ENCODE measurements around the gene PPP1R9A.

PPP1R9A gene

GRCh38 chr7:95323410-95324129, 416.2 kb downstream of the PPP1R9A start:
- no peak for DNase-seq

GRCh38 chr7:95324431-95324830, 417.0 kb downstream of the PPP1R9A start, which contains the start of gene PON1:
PON1 (minus strand) TSS chr7:95324532; CDS start chr7:95324475, 57 bp downstream.
- peak; percentile 37 to 74 for DNase-seq

DNA sequence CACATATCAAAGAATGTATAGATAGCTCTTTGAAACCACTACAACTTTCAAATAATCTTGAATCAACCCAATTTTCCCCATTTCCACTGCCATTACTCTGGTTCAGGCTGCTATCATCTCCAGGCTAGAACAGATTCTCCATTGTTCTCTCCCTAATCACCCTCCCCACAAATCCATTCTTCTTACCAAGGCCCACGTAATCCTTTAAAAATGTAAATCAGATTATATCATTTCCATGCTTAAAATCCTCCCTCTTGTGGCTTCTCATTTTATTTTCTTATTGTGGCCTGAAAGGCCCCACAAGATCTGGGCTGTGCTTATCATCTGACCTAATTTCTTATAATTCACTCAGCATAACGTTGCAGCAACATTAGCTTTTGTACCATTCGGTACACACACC, 420.0 kb downstream of the PPP1R9A start:
- DNase-seq: no peak

DNA sequence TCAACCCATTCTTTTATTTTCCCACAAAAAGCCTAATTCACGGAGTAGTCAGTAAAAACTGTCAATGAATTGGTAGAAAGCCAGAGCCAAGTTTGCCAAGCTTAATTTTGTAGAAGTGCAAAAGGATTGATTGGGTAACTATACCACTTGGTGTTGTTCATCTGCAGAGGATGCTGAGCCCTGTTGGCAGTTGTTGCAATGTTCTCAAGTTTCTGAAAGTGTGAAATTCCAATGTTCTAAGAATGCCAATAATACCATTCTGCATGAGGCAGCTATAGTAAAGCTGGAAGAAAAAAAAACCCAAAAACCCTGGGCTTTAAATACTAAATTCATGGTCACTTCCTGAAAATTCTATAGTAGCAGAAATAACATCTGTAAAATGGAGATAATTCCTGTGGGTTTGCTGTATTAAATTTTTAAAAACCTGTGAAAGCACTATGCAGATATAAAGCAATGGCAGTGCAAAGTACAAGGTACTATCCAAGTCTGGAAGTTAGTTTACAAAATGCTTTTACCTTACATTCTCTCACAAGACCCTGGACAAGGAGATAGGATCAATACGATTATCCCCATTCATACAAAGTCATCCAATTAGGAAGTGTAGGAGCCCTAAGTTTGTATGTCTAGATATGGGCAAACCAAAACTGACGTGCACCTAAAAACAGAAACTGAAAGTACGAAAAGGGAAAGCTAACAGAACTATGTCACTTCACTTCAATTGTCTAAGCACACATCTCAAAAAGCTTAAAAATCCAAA, 423.0 kb downstream of the PPP1R9A start:
- DNase-seq: no peak

DNA sequence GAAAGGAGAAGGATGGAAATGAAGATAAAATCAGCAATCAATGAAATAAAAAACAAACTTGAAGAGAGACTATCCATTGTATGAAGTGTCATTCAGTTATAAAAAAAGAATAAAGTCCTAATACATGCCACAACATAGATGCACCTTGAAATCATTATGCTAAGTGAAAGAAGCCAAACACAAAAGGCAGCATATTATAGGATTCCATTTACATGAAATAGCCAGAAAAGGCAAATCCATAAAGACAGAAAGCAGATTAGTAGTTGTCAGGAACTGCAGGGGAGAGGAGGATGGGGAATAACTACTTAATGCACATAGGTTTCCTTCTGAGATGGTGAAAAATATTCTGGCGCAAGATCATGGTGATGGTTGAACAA, 423.6 kb downstream of the PPP1R9A start:
- DNase-seq: no peak

- DNase-seq: no peak
Observed at GRCh38 chr7:95334447-95334846, 427.1 kb downstream of the PPP1R9A start.

DNA sequence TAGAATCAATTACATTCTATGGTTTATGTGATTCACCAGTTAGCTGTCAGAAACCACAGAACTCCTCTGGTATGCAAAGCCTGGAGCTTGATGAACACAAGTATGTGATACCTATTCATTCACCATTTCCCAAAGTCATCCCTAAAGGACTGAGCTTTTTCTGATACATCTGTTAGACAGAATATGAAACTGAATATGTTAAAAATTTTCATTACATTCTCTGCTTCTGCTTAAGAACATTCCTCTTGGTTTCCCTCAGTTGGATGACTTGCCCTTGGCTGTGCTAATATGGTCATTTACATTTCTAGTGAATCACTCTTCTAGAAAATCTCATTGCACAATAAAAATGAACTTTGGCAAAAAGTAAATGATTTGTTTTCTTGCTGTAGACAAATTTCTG, 427.7 kb downstream of the PPP1R9A start:
- DNase-seq: no peak

DNA sequence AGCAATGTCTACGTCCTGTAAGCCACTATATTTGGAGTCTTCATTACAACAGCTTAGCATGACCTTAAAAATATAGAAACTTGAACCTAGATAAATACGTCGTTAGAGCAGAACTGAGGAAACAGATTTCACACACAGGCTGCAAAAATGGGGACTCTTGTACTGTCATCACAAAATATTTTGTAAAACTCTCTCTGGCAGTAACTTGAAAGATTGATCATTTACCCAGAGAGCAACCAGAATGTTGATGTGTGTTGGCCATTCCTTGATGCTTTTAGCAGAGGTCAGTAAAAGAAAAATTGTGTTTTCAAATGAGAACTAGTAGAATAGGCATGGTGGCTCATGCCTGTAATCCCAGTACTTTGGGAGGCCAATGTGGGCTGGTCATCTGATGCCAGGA, 431.4 kb downstream of the PPP1R9A start:
- no peak for DNase-seq

- no peak for DNase-seq
Observed at GRCh38 chr7:95340491-95340890, 433.1 kb downstream of the PPP1R9A start.

DNA sequence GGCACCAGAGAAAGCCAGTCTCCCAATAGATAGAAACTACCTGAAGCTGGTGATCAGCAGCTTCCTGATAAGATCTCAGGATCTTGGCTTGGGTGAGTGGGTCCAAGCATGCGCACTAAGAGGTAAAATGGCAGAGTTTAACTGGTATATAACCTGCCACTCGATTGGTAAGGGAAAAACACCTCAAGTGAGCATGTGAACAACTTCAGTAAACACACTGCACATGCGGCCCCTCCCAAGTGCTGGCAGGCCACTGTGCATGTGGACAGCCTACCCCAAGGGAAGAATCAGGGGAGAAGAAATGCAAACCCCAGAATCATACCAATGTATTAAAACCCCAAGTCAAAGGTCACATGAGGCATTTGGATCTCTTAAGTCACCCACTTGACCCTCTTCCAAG, 434.6 kb downstream of the PPP1R9A start:
- no peak for DNase-seq

GRCh38 chr7:95342642-95343307, 435.4 kb downstream of the PPP1R9A start:
- no peak for DNase-seq
